OCI-LY7 (cell line): Measurements from ENCODE around the gene LRR1.

ENCODE experiments used
- EZH2phosphoT487 ChIP-seq: fragments of 200-600 bp; sonication (generic); IDR thresholded peaks from 2 replicates; pipeline ENCODE4 v1.6.1; 2018; ENCODE audit warnings: low read depth, borderline replicate concordance, mild to moderate bottlenecking, mixed run types, antibody characterized with exemption, low read length, moderate library complexity, mixed read lengths
- TF ChIP-seq, protein P1 (sequence below): fragments of 200-600 bp; sonication (generic); conservative IDR thresholded peaks from 2 replicates; pipeline ENCODE4 v1.5.1; 2014; ENCODE audit warnings: mild to moderate bottlenecking, antibody characterized with exemption, low read length, moderate library complexity, mixed read lengths

- TF ChIP-seq, protein P1, sequence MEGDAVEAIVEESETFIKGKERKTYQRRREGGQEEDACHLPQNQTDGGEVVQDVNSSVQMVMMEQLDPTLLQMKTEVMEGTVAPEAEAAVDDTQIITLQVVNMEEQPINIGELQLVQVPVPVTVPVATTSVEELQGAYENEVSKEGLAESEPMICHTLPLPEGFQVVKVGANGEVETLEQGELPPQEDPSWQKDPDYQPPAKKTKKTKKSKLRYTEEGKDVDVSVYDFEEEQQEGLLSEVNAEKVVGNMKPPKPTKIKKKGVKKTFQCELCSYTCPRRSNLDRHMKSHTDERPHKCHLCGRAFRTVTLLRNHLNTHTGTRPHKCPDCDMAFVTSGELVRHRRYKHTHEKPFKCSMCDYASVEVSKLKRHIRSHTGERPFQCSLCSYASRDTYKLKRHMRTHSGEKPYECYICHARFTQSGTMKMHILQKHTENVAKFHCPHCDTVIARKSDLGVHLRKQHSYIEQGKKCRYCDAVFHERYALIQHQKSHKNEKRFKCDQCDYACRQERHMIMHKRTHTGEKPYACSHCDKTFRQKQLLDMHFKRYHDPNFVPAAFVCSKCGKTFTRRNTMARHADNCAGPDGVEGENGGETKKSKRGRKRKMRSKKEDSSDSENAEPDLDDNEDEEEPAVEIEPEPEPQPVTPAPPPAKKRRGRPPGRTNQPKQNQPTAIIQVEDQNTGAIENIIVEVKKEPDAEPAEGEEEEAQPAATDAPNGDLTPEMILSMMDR = no peak
- no peak for TF ChIP-seq EZH2phosphoT487
These were observed 13.5 kb downstream of the LRR1 start for GRCh38 chr14:49612251-49612650.
